BE2C (cell line): ENCODE measurements around the gene USF2.

Source experiments
- DNase-seq: peaks from one replicate; pipeline ENCODE4 v3.0.0-alpha.2; 2020
- H3K27me3 ChIP-seq: fragments of 250-450 bp; sonication (Bioruptor Pico); 2 replicates; pipeline ENCODE4 v1.5.1; 2020; ENCODE audit warnings: mild to moderate bottlenecking
- H3K36me3 ChIP-seq: fragments of 250-450 bp; sonication (Bioruptor Pico); 2 replicates; pipeline ENCODE4 v1.5.1; 2020; ENCODE audit warnings: mild to moderate bottlenecking
- H3K4me1 ChIP-seq: fragments of 250-450 bp; sonication (Bioruptor Pico); 2 replicates; pipeline ENCODE4 v1.5.1; 2020
- H3K4me3 ChIP-seq: 2 replicates; pipeline ENCODE4 v1.5.1; 2011; ENCODE audit warnings: low read depth, low read length
- H3K9me3 ChIP-seq: fragments of 250-450 bp; sonication (Bioruptor Pico); 2 replicates; pipeline ENCODE4 v1.5.1; 2020
- CTCF ChIP-seq: IDR thresholded peaks from 2 replicates; pipeline ENCODE4 v1.5.1; 2012; ENCODE audit warnings: mild to moderate bottlenecking, low read depth, low read length

Gene USF2

GRCh38 chr19:35310811-35311465 is 42.2 kb downstream of the USF2 start:
- no peaks in the 10 kb centered on the region for H3K4me1 ChIP-seq

GRCh38 chr19:35311901-35312665 is 43.3 kb downstream of the USF2 start:
- no peaks in the 10 kb centered on the region for H3K36me3 ChIP-seq
- H3K27me3 ChIP-seq, result no peaks in the 10 kb centered on the region
- H3K4me1 ChIP-seq, result no peaks in the 10 kb centered on the region
- DNase-seq, result no peak
- H3K9me3 ChIP-seq, result no peaks in the 10 kb centered on the region
- no peak for TF ChIP-seq CTCF
- H3K4me3 ChIP-seq, result no peak overlapping the region

More at GRCh38 chr19:35310811-35311465, 42.2 kb downstream of the USF2 start:
- no peak for DNase-seq
- no peak overlapping the region for H3K4me3 ChIP-seq
- no peaks in the 10 kb centered on the region for H3K36me3 ChIP-seq
- H3K27me3 ChIP-seq, result no peaks in the 10 kb centered on the region
- no peak for TF ChIP-seq CTCF
- H3K9me3 ChIP-seq, result no peaks in the 10 kb centered on the region

GRCh38 chr19:35313587-35313986 is 44.8 kb downstream of the USF2 start:
- DNase-seq, result no peak
- Histone ChIP-seq H3K9me3 (no peaks in the 10 kb centered on the region), H3K4me1 (no peaks in the 10 kb centered on the region), H3K4me3 (no peak overlapping the region), H3K27me3 (no peaks in the 10 kb centered on the region), H3K36me3 (no peaks in the 10 kb centered on the region)
- no peak for TF ChIP-seq CTCF

- H3K9me3 ChIP-seq, result no peaks in the 10 kb centered on the region
- TF ChIP-seq CTCF, result no peak
- no peaks in the 10 kb centered on the region for H3K36me3 ChIP-seq
- no peak overlapping the region for H3K4me3 ChIP-seq
- no peak for DNase-seq
- H3K4me1 ChIP-seq, result no peaks in the 10 kb centered on the region
- no peaks in the 10 kb centered on the region for H3K27me3 ChIP-seq
Observed at GRCh38 chr19:35314031-35314430, 45.3 kb downstream of the USF2 start.

GRCh38 chr19:35314858-35315470 is 46.2 kb downstream of the USF2 start:
- Histone ChIP-seq H3K27me3 (no peaks in the 10 kb centered on the region), H3K4me1 (no peaks in the 10 kb centered on the region), H3K4me3 (no peak overlapping the region), H3K9me3 (no peaks in the 10 kb centered on the region), H3K36me3 (no peaks in the 10 kb centered on the region)
- no peak for DNase-seq
- TF ChIP-seq CTCF, result no peak

GRCh38 chr19:35315883-35316282 is 47.1 kb downstream of the USF2 start:
- TF ChIP-seq CTCF, result no peak
- Histone ChIP-seq H3K4me1 (no peaks in the 10 kb centered on the region), H3K4me3 (no peak overlapping the region), H3K27me3 (no peaks in the 10 kb centered on the region), H3K36me3 (no peaks in the 10 kb centered on the region), H3K9me3 (no peaks in the 10 kb centered on the region)
- DNase-seq, result no peak
